H1 (cell line): Measurements from ENCODE around the gene CST9L. TPM values are rescaled to one million over a fixed set of nuclear protein-coding genes. Genes with fewer than 3 reads are reported as not detected.

Experiments used
- CTCF ChIA-PET: fragments of 300-600 bp; sonication (Branson Sonifier 250); formaldehyde crosslinking; loops from one replicate; lab custom pipeline; 2021; ENCODE audit not compliant: partially characterized antibody; lab: Charles Lee
- POLR2A ChIA-PET: fragments of 300-600 bp; sonication (Branson Sonifier 250); formaldehyde crosslinking; loops from one replicate; lab custom pipeline; 2021; ENCODE audit warnings: inconsistent platforms; ENCODE audit not compliant: partially characterized antibody; lab: Charles Lee
- DNase-seq, 2 experiments: peaks; one replicate each; pipeline versions ENCODE4 v3.0.0 to v3.0.0-alpha.2; 2010 to 2022; ENCODE audit warnings: low spot score in 2 of 2, low read depth in 1 of 2, mixed read lengths in 1 of 2
- FAIRE-seq: peaks from 2 replicates; lab custom pipeline; 2011; peaks lifted over from hg19 to GRCh38; lab: Jason Lieb, UNC
- H2AFZ ChIP-seq: 2 replicates; pipeline ENCODE4 v1.8.1; 2012; ENCODE audit warnings: low read length, inconsistent platforms
- H2AK5ac ChIP-seq: 2 replicates; pipeline ENCODE4 v1.6.1; 2013; ENCODE audit warnings: low read depth, low read length
- H2BK120ac ChIP-seq: replicated peaks from 2 replicates; pipeline ENCODE3; 2013; ENCODE audit warnings: low read depth, low read length, inconsistent platforms
- H2BK12ac ChIP-seq: 2 replicates; pipeline ENCODE4 v1.6.1; 2013; ENCODE audit warnings: low read depth, low read length
- H2BK15ac ChIP-seq: 2 replicates; pipeline ENCODE4 v1.6.1; 2013; ENCODE audit warnings: low read length
- H2BK20ac ChIP-seq: 2 replicates; pipeline ENCODE4 v1.6.1; 2013; ENCODE audit warnings: low read length
- H2BK5ac ChIP-seq: 2 replicates; pipeline ENCODE4 v1.6.1; 2013; ENCODE audit warnings: low read depth, low read length
- H3K14ac ChIP-seq: 2 replicates; pipeline ENCODE4 v1.6.1; 2013; ENCODE audit warnings: inconsistent platforms; ENCODE audit not compliant: insufficient read length
- H3K18ac ChIP-seq: 2 replicates; pipeline ENCODE4 v1.6.1; 2013; ENCODE audit warnings: low read length; ENCODE audit errors: extremely low read depth
- H3K23ac ChIP-seq: 2 replicates; pipeline ENCODE4 v1.6.1; 2013; ENCODE audit warnings: inconsistent platforms; ENCODE audit not compliant: insufficient read length
- H3K23me2 ChIP-seq: 2 replicates; pipeline ENCODE4 v1.6.1; 2013; ENCODE audit warnings: low read depth, low read length
- H3K27ac ChIP-seq: 2 replicates; pipeline ENCODE4 v1.6.1; 2011; ENCODE audit warnings: low read depth, low read length, inconsistent platforms
- H3K27me3 ChIP-seq, 4 experiments: replicated peaks in 1 of 4; 1 replicate in 1 of 4; 2 replicates in 3 of 4; pipeline versions ENCODE4 v1.6.1 to v1.8.1; 2011 to 2013; ENCODE audit warnings: low read length in 3 of 4, mild to moderate bottlenecking in 3 of 4, inconsistent platforms in 2 of 4, mixed read lengths in 2 of 4, moderate library complexity in 1 of 4; ENCODE audit not compliant: control insufficient read depth in 3 of 4, insufficient read depth in 3 of 4; ENCODE audit errors: extremely low read depth in 1 of 4
- H3K36me3 ChIP-seq, 4 experiments: 2 replicates each; pipeline versions ENCODE4 v1.6.1 to v1.8.1; 2011 to 2013; ENCODE audit warnings: mild to moderate bottlenecking in 4 of 4, low read length in 3 of 4, moderate library complexity in 2 of 4, control low read depth in 1 of 4, inconsistent platforms in 1 of 4; ENCODE audit not compliant: insufficient read depth in 4 of 4, control insufficient read depth in 2 of 4
- H3K4ac ChIP-seq: replicated peaks from 2 replicates; pipeline ENCODE3; 2013; ENCODE audit warnings: low read length, low read depth, mixed read lengths, inconsistent platforms; ENCODE audit not compliant: insufficient read length
- H3K4me1 ChIP-seq, 4 experiments: replicated peaks in 1 of 4; 1 replicate in 1 of 4; 2 replicates in 3 of 4; pipeline versions ENCODE4 v1.6.1 to v1.8.1; 2011 to 2013; ENCODE audit warnings: low read length in 3 of 4, inconsistent platforms in 2 of 4, mixed read lengths in 1 of 4; ENCODE audit not compliant: insufficient read depth in 4 of 4, control insufficient read depth in 3 of 4
- H3K4me2 ChIP-seq, 2 experiments: 2 replicates each; pipeline versions ENCODE4 v1.6.1 to v1.8.1; 2011 to 2013; ENCODE audit warnings: low read depth in 2 of 2, low read length in 2 of 2, control low read depth in 1 of 2, inconsistent platforms in 1 of 2, mild to moderate bottlenecking in 1 of 2; ENCODE audit not compliant: insufficient read depth in 1 of 2
- H3K4me3 ChIP-seq, 4 experiments: fragments of 200-600, 300-600 bp in 1 of 4; sonication (generic), shearing (Covaris generic), sonication (Bioruptor Twin) in 1 of 4; 2 replicates each; pipeline versions ENCODE4 v1.5.1 to v1.8.1; 2011 to 2016; ENCODE audit warnings: low read length in 4 of 4, low read depth in 3 of 4, control low read depth in 2 of 4, inconsistent platforms in 2 of 4, mild to moderate bottlenecking in 2 of 4, mixed read lengths in 1 of 4, moderate library complexity in 1 of 4; ENCODE audit not compliant: insufficient read depth in 2 of 4; ENCODE audit errors: extremely low read depth in 1 of 4
- H3K56ac ChIP-seq: replicated peaks from 2 replicates; pipeline ENCODE3; 2013; ENCODE audit warnings: low read depth, mild to moderate bottlenecking, mixed read lengths, low read length, inconsistent platforms; ENCODE audit not compliant: insufficient read length
- H3K79me1 ChIP-seq: 2 replicates; pipeline ENCODE4 v1.6.1; 2013; ENCODE audit warnings: low read depth, low read length, control low read depth
- H3K79me2 ChIP-seq, 2 experiments: 2 replicates each; pipeline versions ENCODE4 v1.6.1 to v1.8.1; 2012 to 2013; ENCODE audit warnings: low read length in 2 of 2, mild to moderate bottlenecking in 2 of 2, inconsistent platforms in 1 of 2; ENCODE audit not compliant: insufficient read depth in 2 of 2, control insufficient read depth in 1 of 2
- H3K9ac ChIP-seq, 4 experiments: replicated peaks in 1 of 4; 1 replicate in 1 of 4; 2 replicates in 3 of 4; pipeline versions ENCODE4 v1.6.1 to v1.8.1; 2011 to 2013; ENCODE audit warnings: low read depth in 3 of 4, low read length in 3 of 4, control low read depth in 2 of 4, mild to moderate bottlenecking in 2 of 4, moderate library complexity in 2 of 4, inconsistent platforms in 1 of 4; ENCODE audit errors: extremely low read depth in 1 of 4
- H3K9me3 ChIP-seq, 2 experiments: 2 replicates each; pipeline versions ENCODE4 v1.6.1 to v1.8.1; 2012 to 2013; ENCODE audit warnings: mild to moderate bottlenecking in 2 of 2, moderate library complexity in 2 of 2, control low read depth in 1 of 2, inconsistent platforms in 1 of 2, low read depth in 1 of 2, low read length in 1 of 2, mixed read lengths in 1 of 2; ENCODE audit not compliant: insufficient read depth in 2 of 2
- H4K20me1 ChIP-seq, 2 experiments: replicated peaks in 1 of 2; 2 replicates each; pipeline versions ENCODE3 to v1.8.1; 2011 to 2013; ENCODE audit warnings: inconsistent platforms in 2 of 2, low read length in 2 of 2, mild to moderate bottlenecking in 1 of 2; ENCODE audit not compliant: insufficient read depth in 2 of 2, control insufficient read depth in 1 of 2
- H4K5ac ChIP-seq: 2 replicates; pipeline ENCODE4 v1.6.1; 2013; ENCODE audit warnings: low read length, low read depth, mixed read lengths, inconsistent platforms; ENCODE audit not compliant: insufficient read length
- H4K8ac ChIP-seq: 2 replicates; pipeline ENCODE4 v1.8.0; 2013; ENCODE audit warnings: mild to moderate bottlenecking, moderate library complexity, low read length, inconsistent platforms; ENCODE audit not compliant: insufficient read depth; ENCODE audit errors: extremely low read depth
- H4K91ac ChIP-seq: replicated peaks from 2 replicates; pipeline ENCODE3; 2013; ENCODE audit warnings: low read length, mixed read lengths, inconsistent platforms; ENCODE audit not compliant: insufficient read length
- BCL11A ChIP-seq, 2 experiments: IDR thresholded peaks; one replicate each; pipeline ENCODE4 v1.6.1; 2011; ENCODE audit warnings: low read depth in 2 of 2, low read length in 2 of 2, mild to moderate bottlenecking in 2 of 2
- CBX8 ChIP-seq: fragments of 300-800, 300-1000 bp; sonication (generic); IDR thresholded peaks from 2 replicates; pipeline ENCODE4 v1.7.1; 2016; ENCODE audit warnings: low read depth, low read length, borderline replicate concordance
- EZH2 ChIP-seq: fragments of 200-600 bp; sonication (generic); IDR thresholded peaks from 2 replicates; pipeline ENCODE4 v1.7.1; 2012; ENCODE audit warnings: low read depth, mild to moderate bottlenecking, moderate library complexity, low read length, inconsistent platforms; ENCODE audit not compliant: severe bottlenecking
- FOSL1 ChIP-seq: IDR thresholded peaks from 2 replicates; pipeline ENCODE4 v1.6.1; 2011; ENCODE audit warnings: mild to moderate bottlenecking, low read depth, low read length, moderate library complexity; ENCODE audit not compliant: insufficient read depth
- JUN ChIP-seq: IDR thresholded peaks from 2 replicates; pipeline ENCODE4 v1.6.1; 2011; ENCODE audit warnings: low read depth, mild to moderate bottlenecking, improper control_type of control experiment, low read length
- KDM4A ChIP-seq: IDR thresholded peaks from one replicate; pipeline ENCODE4 v1.7.1; 2012; ENCODE audit warnings: low read depth, mild to moderate bottlenecking, moderate library complexity, low read length, inconsistent platforms; ENCODE audit not compliant: severe bottlenecking
- POU5F1 ChIP-seq: IDR thresholded peaks from 2 replicates; pipeline ENCODE4 v1.6.1; 2011; ENCODE audit warnings: low read depth, mild to moderate bottlenecking, low read length, moderate library complexity
- RAD21 ChIP-seq, 2 experiments: IDR thresholded peaks in 1 of 2; conservative IDR thresholded peaks in 1 of 2; 2 replicates each; pipeline ENCODE4 v1.6.1; 2011; ENCODE audit warnings: low read depth in 2 of 2, low read length in 2 of 2, improper control_type of control experiment in 1 of 2, inconsistent platforms in 1 of 2, mild to moderate bottlenecking in 1 of 2, moderate library complexity in 1 of 2
- WGBS, 2 experiments: shearing (Covaris generic) in 1 of 2; methylation state at CpG; one replicate each; pipeline versions ENCODE4 v1.1.6 to v1.1.7; 2013 to 2015; ENCODE audit warnings: low lambda C conversion rate in 2 of 2, mixed read lengths in 2 of 2, inconsistent platforms in 1 of 2, low coverage in 1 of 2, missing lambda C conversion rate in 1 of 2; ENCODE audit not compliant: insufficient replicate concordance in 2 of 2, insufficient coverage in 1 of 2, insufficient read length in 1 of 2; ENCODE audit errors: extremely low coverage in 1 of 2, missing lambda C conversion rate in 1 of 2; 5-methylcytosine and 5-hydroxymethylcytosine counted together
- polyA plus RNA-seq, 7 experiments: library from polyadenylated mRNA; depleted of rRNA in 3 of 7; stranded (reverse) in 5 of 7; unstranded in 2 of 7; fragments of >200 nt in 5 of 7; fragments of 200-250 nt in 2 of 7; gene quantifications; 1 replicate in 5 of 7; 2 replicates in 1 of 7; 4 replicates in 1 of 7; pipeline versions ENCODE4 v1.2.1 to v1.2.3, GENCODE V29; 2011 to 2013; ENCODE audit warnings: missing spikeins in 2 of 7, mixed read lengths in 2 of 7
- total RNA-seq: library from RNA; stranded (reverse); fragmentation: NEBNext Ultra II Directional; extraction: Animal tissue kit (Norgen Biotek cat#: 25700); gene quantifications from 2 replicates; pipeline ENCODE4 v1.2.1, GENCODE V29; 2021

CST9L gene
- total and polyA plus RNA-seq, 2 of the 8 experiments (the other 6 are each of a cell fraction or from before 2014, with no cell fraction given): not detected

GRCh38 chr20:23519556-23519955 is 48.7 kb downstream of the CST9L start:
- WGBS, 2 experiments: 93% methylated on average over 6 of the region's 6 CpGs; no CpG with 5 or more reads in 1 of the 2 experiments
- peak overlapping the region; percentile 16; the same call in 1 of the 2 replicates for H2BK15ac ChIP-seq
- TF ChIP-seq EZH2 (no peak), JUN (no peak), KDM4A (no peak), RAD21 (IDR thresholded peaks at IDR 0.05 in 1 of 2, conservative IDR thresholded peaks at IDR 0.05 in 1 of 2; ENCODE audit: low read depth in 2 of 2, low read length in 2 of 2) (no peak), FOSL1 (no peak), BCL11A (IDR thresholded peaks at IDR 0.05; ENCODE audit: low read depth in 2 of 2, low read length in 2 of 2) (no peak), POU5F1 (no peak), CBX8 (no peak)

More at GRCh38 chr20:23519556-23519955, 48.7 kb downstream of the CST9L start:
- CTCF ChIA-PET: interaction anchor here (2.3 kb wide), 1 partner anchor 12 kb away, joined by 12 read pairs; no protein-coding TSS in a partner anchor
- H3K36me3 ChIP-seq: no peaks in the 10 kb centered on the region
- no peak for DNase-seq
- peak overlapping the region; percentile 73 for H2BK20ac ChIP-seq
- no peak overlapping the region for H2AFZ ChIP-seq
- no peaks in the 10 kb centered on the region for H4K20me1 ChIP-seq
- H3K79me2 ChIP-seq: no peaks in the 10 kb centered on the region
- H4K91ac ChIP-seq: peak overlapping the region; percentile 51
- H3K27ac ChIP-seq: no peak overlapping the region
- H3K4me2 ChIP-seq: no peak overlapping the region
- no peak overlapping the region for H3K56ac ChIP-seq
- H4K5ac ChIP-seq: no peak overlapping the region
- H2BK5ac ChIP-seq: 0 out of 2 replicates have a peak overlapping the region, but pooled peaks have one; percentile 40
- peaks cover 0 to 3% of the 10 kb centered on the region in 2 experiments; a peak in 3 of 4 replicates for H3K9me3 ChIP-seq
- no peak overlapping the region for H3K23ac ChIP-seq
- peaks cover 0 to 6% (median 2%) of the 10 kb centered on the region in 4 experiments; a peak in 2 of 7 replicates for H3K4me1 ChIP-seq
- no peak overlapping the region for H4K8ac ChIP-seq
- H2BK12ac ChIP-seq: peak overlapping the region; percentile 86; the same call in 1 of the 2 replicates
- no peak overlapping the region for H3K9ac ChIP-seq
- H3K23me2 ChIP-seq: no peaks in the 10 kb centered on the region
- no peak overlapping the region for H3K4ac ChIP-seq
- H2AK5ac ChIP-seq: peak overlapping the region; percentile 66; the same call in 1 of the 2 replicates
- no peak overlapping the region for H3K4me3 ChIP-seq
- POLR2A ChIA-PET: no interaction called here
- H3K18ac ChIP-seq: no peak overlapping the region
- no peak for FAIRE-seq
- no peaks in the 10 kb centered on the region for H3K79me1 ChIP-seq
- H2BK120ac ChIP-seq: no peak overlapping the region
- no peak overlapping the region for H3K14ac ChIP-seq
- H3K27me3 ChIP-seq: no peaks in the 10 kb centered on the region
